Ishikawa (cell line): ENCODE results near the gene KIF6.

Experiments
- CEBPB ChIP-seq: IDR thresholded peaks from 2 replicates; pipeline ENCODE4 v1.6.1; 2012
- CREB1 ChIP-seq: IDR thresholded peaks from 2 replicates; pipeline ENCODE4 v1.6.1; 2012; ENCODE audit warnings: low read depth
- EGR1 ChIP-seq: IDR thresholded peaks from 2 replicates; pipeline ENCODE4 v1.6.1; 2012
- EP300 ChIP-seq: IDR thresholded peaks from 2 replicates; pipeline ENCODE4 v1.6.1; 2012; ENCODE audit warnings: borderline replicate concordance
- FOXM1 ChIP-seq: IDR thresholded peaks from 2 replicates; pipeline ENCODE4 v1.6.1; 2012; ENCODE audit warnings: low read depth, borderline replicate concordance
- NFIC ChIP-seq: IDR thresholded peaks from 2 replicates; pipeline ENCODE4 v1.6.1; 2012
- RAD21 ChIP-seq: IDR thresholded peaks from 2 replicates; pipeline ENCODE4 v1.6.1; 2012; ENCODE audit warnings: low read depth
- TAF1 ChIP-seq: IDR thresholded peaks from 2 replicates; pipeline ENCODE4 v1.6.1; 2012; ENCODE audit warnings: low read depth, mild to moderate bottlenecking
- TCF12 ChIP-seq: IDR thresholded peaks from 2 replicates; pipeline ENCODE4 v1.6.1; 2012; ENCODE audit warnings: low read depth
- TEAD4 ChIP-seq: IDR thresholded peaks from 2 replicates; pipeline ENCODE4 v1.6.1; 2012
- ZBTB7A ChIP-seq: IDR thresholded peaks from 2 replicates; pipeline ENCODE4 v1.6.1; 2012; ENCODE audit warnings: low read depth
- TF ChIP-seq, protein P1 (sequence below): IDR thresholded peaks from 2 replicates; pipeline ENCODE4 v1.6.1; 2012
- TF ChIP-seq, protein P2 (sequence below): IDR thresholded peaks from 2 replicates; pipeline ENCODE4 v1.6.1; 2012; ENCODE audit warnings: low read depth, mild to moderate bottlenecking
- TF ChIP-seq, protein P3 (sequence below): IDR thresholded peaks from 2 replicates; pipeline ENCODE4 v1.6.1; 2012

DNA sequence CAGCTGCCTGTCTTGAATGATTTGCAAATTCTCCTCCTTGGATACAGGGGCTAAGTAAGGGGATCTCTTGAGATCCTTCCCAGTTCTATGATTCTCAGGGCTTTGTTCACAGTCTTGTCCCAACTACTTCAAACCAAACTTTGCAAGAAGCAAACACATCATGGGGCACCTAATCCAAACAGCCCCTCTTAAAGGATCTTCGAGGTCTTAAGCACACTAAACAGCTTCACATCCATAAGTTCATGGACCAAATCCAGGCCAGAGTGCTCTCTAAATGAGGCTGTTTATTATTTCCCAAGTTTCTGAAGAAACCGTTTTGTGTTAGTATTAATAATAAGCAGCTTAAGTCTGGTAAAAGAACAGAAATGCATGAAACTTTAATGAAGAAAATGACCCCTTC, 75.2 kb downstream of the KIF6 start:
- TF ChIP-seq, protein P1, sequence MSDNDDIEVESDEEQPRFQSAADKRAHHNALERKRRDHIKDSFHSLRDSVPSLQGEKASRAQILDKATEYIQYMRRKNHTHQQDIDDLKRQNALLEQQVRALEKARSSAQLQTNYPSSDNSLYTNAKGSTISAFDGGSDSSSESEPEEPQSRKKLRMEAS: no peak
- TF ChIP-seq RAD21 (no peak), CEBPB (no peak), EGR1 (no peak), TAF1 (no peak), ZBTB7A (no peak), EP300 (no peak), NFIC (no peak), CREB1 (no peak), TEAD4 (no peak), TCF12 (no peak), FOXM1 (no peak)
- TF ChIP-seq, protein P2, sequence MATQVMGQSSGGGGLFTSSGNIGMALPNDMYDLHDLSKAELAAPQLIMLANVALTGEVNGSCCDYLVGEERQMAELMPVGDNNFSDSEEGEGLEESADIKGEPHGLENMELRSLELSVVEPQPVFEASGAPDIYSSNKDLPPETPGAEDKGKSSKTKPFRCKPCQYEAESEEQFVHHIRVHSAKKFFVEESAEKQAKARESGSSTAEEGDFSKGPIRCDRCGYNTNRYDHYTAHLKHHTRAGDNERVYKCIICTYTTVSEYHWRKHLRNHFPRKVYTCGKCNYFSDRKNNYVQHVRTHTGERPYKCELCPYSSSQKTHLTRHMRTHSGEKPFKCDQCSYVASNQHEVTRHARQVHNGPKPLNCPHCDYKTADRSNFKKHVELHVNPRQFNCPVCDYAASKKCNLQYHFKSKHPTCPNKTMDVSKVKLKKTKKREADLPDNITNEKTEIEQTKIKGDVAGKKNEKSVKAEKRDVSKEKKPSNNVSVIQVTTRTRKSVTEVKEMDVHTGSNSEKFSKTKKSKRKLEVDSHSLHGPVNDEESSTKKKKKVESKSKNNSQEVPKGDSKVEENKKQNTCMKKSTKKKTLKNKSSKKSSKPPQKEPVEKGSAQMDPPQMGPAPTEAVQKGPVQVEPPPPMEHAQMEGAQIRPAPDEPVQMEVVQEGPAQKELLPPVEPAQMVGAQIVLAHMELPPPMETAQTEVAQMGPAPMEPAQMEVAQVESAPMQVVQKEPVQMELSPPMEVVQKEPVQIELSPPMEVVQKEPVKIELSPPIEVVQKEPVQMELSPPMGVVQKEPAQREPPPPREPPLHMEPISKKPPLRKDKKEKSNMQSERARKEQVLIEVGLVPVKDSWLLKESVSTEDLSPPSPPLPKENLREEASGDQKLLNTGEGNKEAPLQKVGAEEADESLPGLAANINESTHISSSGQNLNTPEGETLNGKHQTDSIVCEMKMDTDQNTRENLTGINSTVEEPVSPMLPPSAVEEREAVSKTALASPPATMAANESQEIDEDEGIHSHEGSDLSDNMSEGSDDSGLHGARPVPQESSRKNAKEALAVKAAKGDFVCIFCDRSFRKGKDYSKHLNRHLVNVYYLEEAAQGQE: no peak
- TF ChIP-seq, protein P3, sequence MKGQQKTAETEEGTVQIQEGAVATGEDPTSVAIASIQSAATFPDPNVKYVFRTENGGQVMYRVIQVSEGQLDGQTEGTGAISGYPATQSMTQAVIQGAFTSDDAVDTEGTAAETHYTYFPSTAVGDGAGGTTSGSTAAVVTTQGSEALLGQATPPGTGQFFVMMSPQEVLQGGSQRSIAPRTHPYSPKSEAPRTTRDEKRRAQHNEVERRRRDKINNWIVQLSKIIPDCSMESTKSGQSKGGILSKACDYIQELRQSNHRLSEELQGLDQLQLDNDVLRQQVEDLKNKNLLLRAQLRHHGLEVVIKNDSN: no peak
